ENCODE results near the gene NACC1.

The NACC1 gene

DNA sequence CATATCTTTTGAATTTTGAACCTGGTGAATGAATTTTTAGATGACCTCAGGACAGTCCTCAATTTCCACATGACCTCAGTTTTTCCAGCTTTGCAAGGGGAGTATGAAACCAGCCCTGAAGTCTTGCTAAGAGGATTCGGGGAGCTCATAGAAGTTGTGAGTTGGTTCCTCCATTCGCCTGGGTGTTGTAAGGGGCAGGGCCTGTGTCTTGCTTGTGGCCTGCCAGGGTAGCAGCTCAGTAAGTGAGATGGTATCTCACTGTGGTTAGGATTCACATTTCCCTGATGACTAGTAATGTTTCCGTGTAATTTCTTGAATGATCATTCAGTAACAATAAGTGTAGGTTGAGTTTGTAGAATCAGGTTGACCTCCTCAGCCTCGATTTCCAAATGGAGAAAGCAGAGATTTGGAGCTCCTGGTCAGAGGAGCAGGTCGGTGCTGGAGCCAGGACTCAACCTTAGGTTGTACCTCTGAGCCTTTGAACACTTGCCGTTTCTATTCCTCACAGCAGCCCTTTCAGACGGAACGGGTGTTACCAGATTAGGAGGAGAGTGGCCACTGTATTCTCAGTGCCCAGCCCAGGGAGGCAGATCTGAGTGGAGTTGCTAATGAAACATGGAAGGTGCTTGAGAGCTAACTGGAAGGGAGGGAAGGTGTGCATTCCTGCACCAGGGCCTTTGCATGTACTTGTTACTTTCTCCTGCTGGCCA lies 14.6 kb downstream of the NACC1 start:
- TF ChIP-seq, protein P1, sequence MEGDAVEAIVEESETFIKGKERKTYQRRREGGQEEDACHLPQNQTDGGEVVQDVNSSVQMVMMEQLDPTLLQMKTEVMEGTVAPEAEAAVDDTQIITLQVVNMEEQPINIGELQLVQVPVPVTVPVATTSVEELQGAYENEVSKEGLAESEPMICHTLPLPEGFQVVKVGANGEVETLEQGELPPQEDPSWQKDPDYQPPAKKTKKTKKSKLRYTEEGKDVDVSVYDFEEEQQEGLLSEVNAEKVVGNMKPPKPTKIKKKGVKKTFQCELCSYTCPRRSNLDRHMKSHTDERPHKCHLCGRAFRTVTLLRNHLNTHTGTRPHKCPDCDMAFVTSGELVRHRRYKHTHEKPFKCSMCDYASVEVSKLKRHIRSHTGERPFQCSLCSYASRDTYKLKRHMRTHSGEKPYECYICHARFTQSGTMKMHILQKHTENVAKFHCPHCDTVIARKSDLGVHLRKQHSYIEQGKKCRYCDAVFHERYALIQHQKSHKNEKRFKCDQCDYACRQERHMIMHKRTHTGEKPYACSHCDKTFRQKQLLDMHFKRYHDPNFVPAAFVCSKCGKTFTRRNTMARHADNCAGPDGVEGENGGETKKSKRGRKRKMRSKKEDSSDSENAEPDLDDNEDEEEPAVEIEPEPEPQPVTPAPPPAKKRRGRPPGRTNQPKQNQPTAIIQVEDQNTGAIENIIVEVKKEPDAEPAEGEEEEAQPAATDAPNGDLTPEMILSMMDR (conservative IDR thresholded peaks at IDR 0.05; ENCODE audit: low read depth, low read length): no peak
- DNase-seq (ENCODE audit: low read depth): no peak
- H3K4me3 ChIP-seq (ENCODE audit: low read length): no peak overlapping the region

DNA sequence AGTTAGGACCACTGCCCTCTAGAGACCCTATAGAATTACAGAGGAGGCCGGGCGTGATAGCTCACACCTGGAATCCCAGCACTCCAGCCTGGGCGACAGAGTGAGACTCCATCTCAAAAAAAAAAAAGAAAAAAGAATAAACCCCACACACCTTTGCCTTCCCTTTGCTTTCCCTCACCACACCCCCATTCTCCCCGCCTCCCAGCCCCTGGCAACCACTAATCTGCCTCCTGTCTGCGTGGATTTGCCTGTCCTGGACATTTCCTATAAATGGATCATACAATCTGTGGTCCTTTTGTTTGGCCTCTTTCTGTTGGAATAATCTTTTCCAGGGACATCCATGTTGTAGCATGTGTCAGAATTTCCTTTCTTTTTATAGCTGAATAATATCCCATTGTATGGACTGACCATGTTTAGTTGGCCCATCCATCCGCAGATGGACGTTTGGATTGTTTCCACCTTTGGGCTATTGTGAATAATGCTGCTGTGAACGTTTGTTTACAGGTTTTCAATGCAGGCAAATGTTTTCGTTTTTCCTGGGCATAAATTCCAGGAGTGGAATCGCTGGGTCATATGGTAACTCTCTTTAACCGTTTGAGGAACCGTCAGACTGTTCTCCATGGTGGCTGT lies 15.3 kb downstream of the NACC1 start:
- TF ChIP-seq, protein P1 (conservative IDR thresholded peaks at IDR 0.05; ENCODE audit: low read depth, low read length): no peak
- no peak for DNase-seq (ENCODE audit: low read depth)
- no peak overlapping the region for H3K4me3 ChIP-seq (ENCODE audit: low read length)

DNA sequence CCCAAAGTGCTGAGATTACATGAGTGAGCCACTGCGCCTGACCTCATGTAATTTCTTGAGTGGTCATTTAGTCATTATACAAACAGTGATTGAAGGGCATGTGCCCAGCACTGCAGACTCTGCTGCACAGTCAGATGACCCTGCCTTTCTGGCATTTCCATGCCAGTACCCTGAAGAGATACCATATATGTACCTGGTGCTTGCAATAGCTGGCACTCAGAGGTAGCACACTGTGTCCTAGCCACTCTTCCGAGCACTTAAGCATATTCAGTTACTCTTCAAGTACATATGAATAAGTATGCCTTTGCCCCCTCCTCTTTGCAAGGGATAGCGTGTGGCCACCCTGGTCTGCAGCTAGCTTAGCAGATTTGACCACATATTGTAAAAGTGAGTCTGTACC lies 16.6 kb downstream of the NACC1 start:
- no peak for DNase-seq (ENCODE audit: low read depth)
- TF ChIP-seq, protein P1 (conservative IDR thresholded peaks at IDR 0.05; ENCODE audit: low read depth, low read length): no peak
- no peak overlapping the region for H3K4me3 ChIP-seq (ENCODE audit: low read length)

DNA sequence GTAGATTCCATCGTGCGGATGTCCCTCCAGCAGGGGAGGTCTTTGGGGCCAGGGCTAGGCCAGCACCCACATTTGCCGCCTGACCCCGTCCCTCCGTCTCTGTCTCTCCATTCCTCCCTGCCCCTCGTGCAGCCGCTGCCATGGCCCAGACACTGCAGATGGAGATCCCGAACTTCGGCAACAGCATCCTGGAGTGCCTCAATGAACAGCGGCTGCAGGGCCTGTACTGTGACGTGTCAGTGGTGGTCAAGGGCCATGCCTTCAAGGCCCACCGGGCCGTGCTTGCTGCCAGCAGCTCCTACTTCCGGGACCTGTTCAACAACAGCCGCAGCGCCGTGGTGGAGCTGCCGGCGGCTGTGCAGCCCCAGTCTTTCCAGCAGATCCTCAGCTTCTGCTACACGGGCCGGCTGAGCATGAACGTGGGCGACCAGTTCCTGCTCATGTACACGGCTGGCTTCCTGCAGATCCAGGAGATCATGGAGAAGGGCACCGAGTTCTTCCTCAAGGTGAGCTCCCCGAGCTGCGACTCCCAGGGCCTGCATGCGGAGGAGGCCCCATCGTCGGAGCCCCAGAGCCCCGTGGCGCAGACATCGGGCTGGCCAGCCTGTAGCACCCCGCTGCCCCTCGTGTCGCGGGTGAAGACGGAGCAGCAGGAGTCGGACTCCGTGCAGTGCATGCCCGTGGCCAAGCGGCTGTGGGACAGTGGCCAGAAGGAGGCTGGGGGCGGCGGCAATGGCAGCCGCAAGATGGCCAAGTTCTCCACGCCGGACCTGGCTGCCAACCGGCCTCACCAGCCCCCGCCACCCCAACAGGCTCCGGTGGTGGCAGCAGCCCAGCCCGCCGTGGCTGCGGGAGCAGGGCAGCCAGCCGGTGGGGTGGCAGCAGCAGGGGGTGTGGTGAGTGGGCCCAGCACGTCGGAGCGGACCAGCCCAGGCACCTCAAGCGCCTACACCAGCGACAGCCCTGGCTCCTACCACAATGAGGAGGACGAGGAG lies 17.3 kb downstream of the NACC1 start:
- no peak overlapping the region for H3K4me3 ChIP-seq (ENCODE audit: low read length)
- no peak for DNase-seq (ENCODE audit: low read depth)
- TF ChIP-seq, protein P1 (conservative IDR thresholded peaks at IDR 0.05; ENCODE audit: low read depth, low read length): no peak

DNA sequence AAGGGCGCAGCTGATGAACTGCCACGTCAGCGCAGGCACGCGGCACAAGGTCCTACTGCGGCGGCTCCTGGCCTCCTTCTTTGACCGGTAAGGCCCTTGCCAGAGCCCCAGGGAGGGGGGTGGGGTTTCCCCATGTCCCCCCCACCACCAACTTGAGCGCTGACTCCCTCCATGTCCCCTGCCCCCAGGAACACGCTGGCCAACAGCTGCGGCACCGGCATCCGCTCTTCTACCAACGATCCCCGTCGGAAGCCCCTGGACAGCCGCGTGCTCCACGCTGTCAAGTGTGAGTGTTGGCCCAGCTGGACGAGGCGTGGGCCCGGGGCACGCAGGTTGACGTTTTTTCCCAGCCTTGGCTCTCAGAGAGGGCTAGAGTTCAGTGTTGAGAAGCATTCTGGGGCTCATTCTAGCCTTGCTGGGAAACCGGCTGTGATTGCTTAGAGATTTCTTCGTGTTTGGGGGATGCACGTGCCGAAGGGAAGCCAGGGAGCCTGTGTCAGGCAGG lies 19.3 kb downstream of the NACC1 start:
- TF ChIP-seq, protein P1 (conservative IDR thresholded peaks at IDR 0.05; ENCODE audit: low read depth, low read length): no peak
- no peak for DNase-seq (ENCODE audit: low read depth)
- H3K4me3 ChIP-seq (ENCODE audit: low read length): no peak overlapping the region

DNA sequence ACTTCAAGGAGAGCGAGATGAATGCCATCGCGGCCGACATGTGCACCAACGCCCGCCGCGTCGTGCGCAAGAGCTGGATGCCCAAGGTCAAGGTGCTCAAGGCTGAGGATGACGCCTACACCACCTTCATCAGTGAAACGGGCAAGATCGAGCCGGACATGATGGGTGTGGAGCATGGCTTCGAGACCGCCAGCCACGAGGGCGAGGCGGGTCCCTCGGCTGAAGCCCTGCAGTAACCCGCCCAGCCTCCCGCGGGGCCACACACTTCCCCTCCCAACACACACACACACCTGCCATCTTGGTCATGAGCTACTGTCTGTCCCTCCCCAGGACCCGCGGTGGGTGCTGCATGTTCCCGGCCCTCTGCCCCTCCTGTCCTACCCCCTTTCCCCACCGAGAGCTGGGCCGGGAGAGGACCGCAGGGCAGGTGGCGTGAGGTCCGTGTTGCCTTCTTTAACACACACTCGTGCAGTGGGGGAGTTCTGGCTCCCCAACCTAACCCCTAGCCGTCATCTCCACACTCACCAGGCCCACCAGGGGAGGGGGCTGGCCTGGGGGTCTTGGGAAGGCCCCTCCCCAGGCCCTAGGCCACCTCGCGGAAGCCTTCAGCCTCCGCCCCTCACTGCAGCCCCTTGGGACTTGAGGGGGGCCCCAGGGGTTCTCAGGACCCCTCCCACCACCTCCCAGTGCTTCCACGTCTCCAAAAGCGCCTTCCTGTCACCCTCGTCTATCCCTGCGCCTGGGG lies 20.3 kb downstream of the NACC1 start:
- TF ChIP-seq, protein P1 (conservative IDR thresholded peaks at IDR 0.05; ENCODE audit: low read depth, low read length): no peak
- no peak for DNase-seq (ENCODE audit: low read depth)
- H3K4me3 ChIP-seq (ENCODE audit: low read length): no peak overlapping the region
